ENCODE measurements around the gene SLC35F6.
A peak's percentile ranks its signal among the peaks of the same experiment; 100 is the strongest.

SLC35F6 gene

DNA sequence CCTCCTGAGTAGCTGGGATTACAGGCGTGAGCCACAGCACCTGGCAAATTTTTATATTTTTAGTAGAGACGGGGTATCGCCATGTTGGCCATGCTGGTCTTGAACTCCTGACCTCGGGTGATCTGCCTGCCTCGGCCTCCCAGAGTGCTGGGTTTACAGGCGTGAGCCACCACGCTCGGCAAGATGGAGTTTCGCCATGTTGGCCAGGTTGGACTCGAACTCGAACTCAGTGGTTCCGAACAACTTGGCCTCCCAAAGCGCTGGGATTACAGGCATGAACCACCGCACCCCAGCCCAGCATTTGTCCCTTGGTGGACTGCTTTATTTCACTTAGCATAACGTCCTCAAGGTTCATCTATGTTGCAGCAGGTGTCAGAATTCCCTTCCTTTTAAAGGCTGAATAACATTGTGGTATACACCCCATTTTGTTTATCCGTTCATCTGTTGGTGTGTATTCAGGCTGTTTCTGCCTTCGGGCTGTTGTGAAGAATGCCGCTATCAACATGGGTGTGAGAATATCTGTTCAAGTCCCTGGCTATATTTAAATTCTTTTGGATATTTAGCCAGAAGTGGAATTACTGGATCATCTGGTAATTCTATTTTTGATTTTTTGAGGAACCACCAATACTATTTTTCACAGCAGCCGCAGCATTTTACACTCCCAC, 20.6 kb downstream of the SLC35F6 start:
- Histone ChIP-seq H3K56ac (ENCODE audit: low read length) (peak overlapping the region; percentile 19), H2BK5ac (ENCODE audit: low read length) (no peak overlapping the region), H3K79me2 (ENCODE audit: control insufficient read depth, insufficient read depth, low read length) (peaks cover 24% of the 10 kb centered on the region), H3K18ac (ENCODE audit: low read length) (no peak overlapping the region), H4K8ac (ENCODE audit: low read depth, low read length) (no peak overlapping the region), H3K9ac (ENCODE audit: low read length) (no peak overlapping the region), H4K5ac (ENCODE audit: low read length) (no peak overlapping the region), H3K4ac (ENCODE audit: low read depth, low read length) (no peak overlapping the region), H2AK5ac (ENCODE audit: low read length) (no peak overlapping the region), H3K27me3 (ENCODE audit: insufficient read depth, low read length, poor library complexity) (no peaks in the 10 kb centered on the region), H3K4me1 (ENCODE audit: control insufficient read depth, low read depth, low read length) (peaks cover 4% of the 10 kb centered on the region), H2BK120ac (ENCODE audit: low read depth, low read length) (no peak overlapping the region), H3K27ac (ENCODE audit: low read depth, low read length) (no peak overlapping the region), H3K23ac (ENCODE audit: low read length) (no peak overlapping the region), H3K79me1 (ENCODE audit: low read length) (peaks cover 12% of the 10 kb centered on the region), H2BK15ac (replicated peaks; ENCODE audit: low read depth) (no peak overlapping the region), H3K4me3 (ENCODE audit: low read length) (no peak overlapping the region), H3K4me2 (ENCODE audit: low read length) (no peak overlapping the region), H3K36me3 (ENCODE audit: control insufficient read depth, insufficient read depth, low read length) (no peaks in the 10 kb centered on the region)
- peak; percentile 58 for DNase-seq
- WGBS (ENCODE audit: extremely low coverage, insufficient coverage, low lambda C conversion rate): no CpG with 5 or more reads among the region's 19 CpGs

DNA sequence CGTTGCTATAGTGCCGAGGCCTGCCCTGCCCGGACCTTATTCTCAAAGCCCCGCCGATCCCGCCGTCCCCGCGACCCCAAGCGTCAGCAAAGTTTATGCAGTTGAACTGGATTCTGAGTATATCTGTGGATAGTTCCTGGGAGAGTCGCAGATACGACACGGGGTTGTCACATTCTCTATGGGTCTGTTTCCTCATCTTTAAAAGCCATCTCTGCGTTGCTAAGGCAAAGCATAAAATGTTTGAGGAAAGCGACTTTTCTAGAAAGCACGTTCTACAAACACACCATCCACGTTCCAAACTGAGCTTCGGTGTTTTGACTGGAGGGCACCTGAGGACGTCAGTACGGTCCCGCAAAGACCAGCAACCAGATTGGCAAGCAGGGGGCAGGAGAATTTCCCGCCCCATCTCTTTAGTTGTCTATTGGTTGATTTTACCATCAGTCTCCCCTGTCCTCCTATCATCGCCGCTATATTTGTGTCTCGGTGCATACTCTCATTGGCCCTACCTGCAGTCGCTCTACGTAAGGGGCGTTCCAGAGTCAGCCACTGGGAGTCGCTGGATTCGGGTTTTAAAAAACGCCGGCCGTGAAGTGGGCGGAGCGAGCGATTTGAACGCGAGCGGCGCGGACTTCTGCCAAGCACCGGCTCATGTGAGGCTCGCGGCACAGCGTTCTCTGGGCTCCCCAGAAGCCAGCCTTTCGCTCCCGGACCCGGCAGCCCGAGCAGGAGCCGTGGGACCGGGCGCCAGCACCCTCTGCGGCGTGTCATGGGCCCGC, 21.5 kb downstream of the SLC35F6 start, which contains the start of gene CENPA:
Gene CENPA (plus strand): TSS at position 626 of the 776 bp plus-strand sequence. CDS start 141 bp downstream, at position 767.
- Histone ChIP-seq H4K5ac (ENCODE audit: low read length) (no peak within 1 kb of the TSS), H3K27ac (ENCODE audit: low read depth, low read length) (no peak within 1 kb of the TSS), H3K79me1 (ENCODE audit: low read length) (peaks cover 14% of the 10 kb centered on the region), H4K8ac (ENCODE audit: low read depth, low read length) (peak within 1 kb of the TSS; percentile 43), H3K27me3 (ENCODE audit: insufficient read depth, low read length, poor library complexity) (no peaks in the 10 kb centered on the region), H3K4me1 (ENCODE audit: control insufficient read depth, low read depth, low read length) (peaks cover 4% of the 10 kb centered on the region), H3K56ac (ENCODE audit: low read length) (peak within 1 kb of the TSS; percentile 93), H3K23ac (ENCODE audit: low read length) (peak within 1 kb of the TSS; percentile 68), H3K18ac (ENCODE audit: low read length) (peak within 1 kb of the TSS; percentile 91), H3K9ac (ENCODE audit: low read length) (peak within 1 kb of the TSS; percentile 91), H2BK120ac (ENCODE audit: low read depth, low read length) (no peak within 1 kb of the TSS), H3K4me3 (ENCODE audit: low read length) (peak within 1 kb of the TSS; percentile 34), H3K4me2 (ENCODE audit: low read length) (peak within 1 kb of the TSS; percentile 70), H2BK5ac (ENCODE audit: low read length) (no peak within 1 kb of the TSS), H3K36me3 (ENCODE audit: control insufficient read depth, insufficient read depth, low read length) (no peaks in the 10 kb centered on the region), H3K4ac (ENCODE audit: low read depth, low read length) (peak within 1 kb of the TSS; percentile 96), H2AK5ac (ENCODE audit: low read length) (no peak within 1 kb of the TSS), H3K79me2 (ENCODE audit: control insufficient read depth, insufficient read depth, low read length) (peaks cover 27% of the 10 kb centered on the region), H2BK15ac (replicated peaks; ENCODE audit: low read depth) (no peak within 1 kb of the TSS)
- no CpG with 5 or more reads among the region's 55 CpGs for WGBS (ENCODE audit: extremely low coverage, insufficient coverage, low lambda C conversion rate)
- peak; percentile 100 for DNase-seq

DNA sequence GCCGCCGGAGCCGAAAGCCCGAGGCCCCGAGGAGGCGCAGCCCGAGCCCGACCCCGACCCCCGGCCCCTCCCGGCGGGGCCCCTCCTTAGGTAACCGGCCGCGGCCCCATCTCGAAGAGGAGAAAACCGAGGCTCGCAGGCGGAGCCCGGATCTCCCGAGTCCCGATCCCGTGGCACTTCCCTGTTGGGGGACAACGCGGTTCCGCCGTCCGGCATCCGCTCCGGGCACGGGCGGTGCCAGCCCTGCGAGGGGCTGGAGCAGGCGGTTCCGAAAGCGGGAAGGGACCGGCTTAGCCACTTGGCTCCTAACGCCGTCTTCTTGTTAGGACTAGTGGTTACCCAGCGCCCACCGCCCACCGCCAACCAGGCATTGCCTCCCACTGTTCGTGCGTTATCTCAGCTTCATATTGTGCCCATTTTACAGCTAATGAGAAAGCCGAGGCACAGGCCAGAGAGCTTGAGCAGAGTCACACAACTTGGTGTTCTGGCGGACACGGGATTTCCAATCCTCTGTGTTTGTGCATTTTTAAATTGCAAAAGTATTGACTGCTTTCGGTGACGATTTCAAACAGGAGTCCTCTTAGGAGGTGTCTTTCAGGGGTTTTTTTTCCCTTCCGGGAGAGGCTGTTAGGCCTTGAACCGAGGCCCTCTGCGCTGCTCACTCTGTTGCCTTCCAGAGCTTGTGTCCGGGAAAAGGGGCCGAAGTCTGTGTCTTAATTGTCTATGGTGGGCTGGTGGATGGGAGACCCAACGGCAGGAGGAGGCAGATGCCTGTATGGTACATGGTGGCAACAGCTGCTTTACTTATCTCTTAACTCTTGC, 22.3 kb downstream of the SLC35F6 start:
- Histone ChIP-seq H2BK120ac (ENCODE audit: low read depth, low read length) (no peak overlapping the region), H4K8ac (ENCODE audit: low read depth, low read length) (peak overlapping the region; percentile 43), H3K4me1 (ENCODE audit: control insufficient read depth, low read depth, low read length) (peaks cover 4% of the 10 kb centered on the region), H3K4ac (ENCODE audit: low read depth, low read length) (peak overlapping the region; percentile 96), H3K23ac (ENCODE audit: low read length) (peak overlapping the region; percentile 68), H3K4me3 (ENCODE audit: low read length) (peak overlapping the region; percentile 34), H3K18ac (ENCODE audit: low read length) (peak overlapping the region; percentile 91), H3K79me1 (ENCODE audit: low read length) (peaks cover 16% of the 10 kb centered on the region), H3K9ac (ENCODE audit: low read length) (peak overlapping the region; percentile 91), H3K36me3 (ENCODE audit: control insufficient read depth, insufficient read depth, low read length) (no peaks in the 10 kb centered on the region), H4K5ac (ENCODE audit: low read length) (no peak overlapping the region), H3K4me2 (ENCODE audit: low read length) (peak overlapping the region; percentile 21), H2BK5ac (ENCODE audit: low read length) (no peak overlapping the region), H2BK15ac (replicated peaks; ENCODE audit: low read depth) (no peak overlapping the region), H2AK5ac (ENCODE audit: low read length) (no peak overlapping the region), H3K79me2 (ENCODE audit: control insufficient read depth, insufficient read depth, low read length) (peaks cover 28% of the 10 kb centered on the region), H3K27me3 (ENCODE audit: insufficient read depth, low read length, poor library complexity) (no peaks in the 10 kb centered on the region), H3K56ac (ENCODE audit: low read length) (peak overlapping the region; percentile 93), H3K27ac (ENCODE audit: low read depth, low read length) (no peak overlapping the region)
- WGBS (ENCODE audit: extremely low coverage, insufficient coverage, low lambda C conversion rate): no CpG with 5 or more reads among the region's 55 CpGs
- peak; percentile 33 for DNase-seq

DNA sequence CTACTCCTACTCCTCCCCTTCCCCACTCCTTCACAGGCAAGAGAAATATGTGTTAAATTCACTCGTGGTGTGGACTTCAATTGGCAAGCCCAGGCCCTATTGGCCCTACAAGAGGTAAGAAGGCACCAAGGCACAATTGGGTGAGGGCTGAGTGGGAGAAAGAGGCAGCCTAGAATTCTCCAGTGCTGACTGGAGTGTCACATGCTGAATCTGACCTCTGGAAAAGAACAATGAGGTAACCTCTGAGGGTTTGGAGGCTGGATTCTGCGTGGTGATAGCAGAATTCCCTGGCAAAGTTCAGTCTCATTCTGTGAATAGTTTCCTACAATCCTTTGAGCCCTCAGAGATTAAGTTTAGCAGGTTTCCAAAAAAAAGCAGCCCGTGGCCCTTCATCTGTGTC, 28.6 kb downstream of the SLC35F6 start:
- Histone ChIP-seq H4K8ac (ENCODE audit: low read depth, low read length) (no peak overlapping the region), H2BK120ac (ENCODE audit: low read depth, low read length) (no peak overlapping the region), H2BK15ac (replicated peaks; ENCODE audit: low read depth) (no peak overlapping the region), H2BK5ac (ENCODE audit: low read length) (no peak overlapping the region), H3K79me2 (ENCODE audit: control insufficient read depth, insufficient read depth, low read length) (peaks cover 18% of the 10 kb centered on the region), H3K27me3 (ENCODE audit: insufficient read depth, low read length, poor library complexity) (no peaks in the 10 kb centered on the region), H3K4me1 (ENCODE audit: control insufficient read depth, low read depth, low read length) (peaks cover 4% of the 10 kb centered on the region), H3K9ac (ENCODE audit: low read length) (no peak overlapping the region), H3K56ac (ENCODE audit: low read length) (no peak overlapping the region), H3K27ac (ENCODE audit: low read depth, low read length) (peak overlapping the region; percentile 19), H2AK5ac (ENCODE audit: low read length) (no peak overlapping the region), H3K79me1 (ENCODE audit: low read length) (peaks cover 16% of the 10 kb centered on the region), H3K36me3 (ENCODE audit: control insufficient read depth, insufficient read depth, low read length) (peaks cover 12% of the 10 kb centered on the region), H3K4me2 (ENCODE audit: low read length) (no peak overlapping the region), H3K4me3 (ENCODE audit: low read length) (no peak overlapping the region), H4K5ac (ENCODE audit: low read length) (no peak overlapping the region), H3K4ac (ENCODE audit: low read depth, low read length) (no peak overlapping the region), H3K18ac (ENCODE audit: low read length) (no peak overlapping the region), H3K23ac (ENCODE audit: low read length) (no peak overlapping the region)
- no peak for DNase-seq
- no CpG with 5 or more reads among the region's 3 CpGs for WGBS (ENCODE audit: extremely low coverage, insufficient coverage, low lambda C conversion rate)

DNA sequence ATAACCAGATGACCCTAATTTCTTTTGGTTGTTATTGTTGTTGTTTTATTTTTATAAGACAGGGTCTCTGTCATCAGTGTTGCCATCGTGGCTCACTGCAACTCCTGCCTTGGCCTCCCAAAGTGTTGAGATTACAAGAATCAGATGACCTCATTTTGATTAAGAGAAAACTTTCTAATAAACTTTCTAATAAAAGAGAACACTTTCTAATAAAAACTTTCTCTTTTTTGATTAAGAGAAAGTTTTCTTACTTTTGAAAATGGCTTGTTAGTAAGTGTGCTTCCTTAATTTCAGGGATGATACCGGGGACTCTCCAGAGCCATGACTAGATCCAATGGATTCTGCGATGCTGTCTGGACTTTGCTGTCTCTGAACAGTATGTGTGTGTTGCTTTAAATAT, 29.4 kb downstream of the SLC35F6 start:
- Histone ChIP-seq H3K4me2 (ENCODE audit: low read length) (no peak overlapping the region), H3K79me1 (ENCODE audit: low read length) (peaks cover 11% of the 10 kb centered on the region), H4K5ac (ENCODE audit: low read length) (no peak overlapping the region), H3K18ac (ENCODE audit: low read length) (no peak overlapping the region), H3K56ac (ENCODE audit: low read length) (no peak overlapping the region), H2BK15ac (replicated peaks; ENCODE audit: low read depth) (no peak overlapping the region), H3K27me3 (ENCODE audit: insufficient read depth, low read length, poor library complexity) (no peaks in the 10 kb centered on the region), H2BK5ac (ENCODE audit: low read length) (no peak overlapping the region), H3K4me1 (ENCODE audit: control insufficient read depth, low read depth, low read length) (no peaks in the 10 kb centered on the region), H3K9ac (ENCODE audit: low read length) (no peak overlapping the region), H3K27ac (ENCODE audit: low read depth, low read length) (no peak overlapping the region), H3K4ac (ENCODE audit: low read depth, low read length) (no peak overlapping the region), H2BK120ac (ENCODE audit: low read depth, low read length) (no peak overlapping the region), H3K23ac (ENCODE audit: low read length) (no peak overlapping the region), H3K4me3 (ENCODE audit: low read length) (no peak overlapping the region), H2AK5ac (ENCODE audit: low read length) (no peak overlapping the region), H3K36me3 (ENCODE audit: control insufficient read depth, insufficient read depth, low read length) (peaks cover 14% of the 10 kb centered on the region), H4K8ac (ENCODE audit: low read depth, low read length) (no peak overlapping the region), H3K79me2 (ENCODE audit: control insufficient read depth, insufficient read depth, low read length) (peaks cover 12% of the 10 kb centered on the region)
- DNase-seq: no peak
- WGBS (ENCODE audit: extremely low coverage, insufficient coverage, low lambda C conversion rate): no CpG with 5 or more reads among the region's 3 CpGs

Measured in mesendoderm (in vitro differentiated cells).